GM18498 (cell line): ENCODE results near the gene SPECC1.
"Not testable (repeated sequence)": the region's sequence is repeated elsewhere in the genome, so short reads cannot be mapped to it uniquely, and the experiment has no call there.

ENCODE experiments used
- ATAC-seq: cut with Tn5 transposase; IDR thresholded peaks from one replicate; pipeline ENCODE4 v1.9.1; 2021; ENCODE audit warnings: mild to moderate bottlenecking, moderate library complexity; ENCODE audit not compliant: unreplicated experiment

SPECC1 gene

GRCh38 chr17:20158580-20158979 lies 149.4 kb downstream of the SPECC1 start:
- no peak for ATAC-seq

DNA sequence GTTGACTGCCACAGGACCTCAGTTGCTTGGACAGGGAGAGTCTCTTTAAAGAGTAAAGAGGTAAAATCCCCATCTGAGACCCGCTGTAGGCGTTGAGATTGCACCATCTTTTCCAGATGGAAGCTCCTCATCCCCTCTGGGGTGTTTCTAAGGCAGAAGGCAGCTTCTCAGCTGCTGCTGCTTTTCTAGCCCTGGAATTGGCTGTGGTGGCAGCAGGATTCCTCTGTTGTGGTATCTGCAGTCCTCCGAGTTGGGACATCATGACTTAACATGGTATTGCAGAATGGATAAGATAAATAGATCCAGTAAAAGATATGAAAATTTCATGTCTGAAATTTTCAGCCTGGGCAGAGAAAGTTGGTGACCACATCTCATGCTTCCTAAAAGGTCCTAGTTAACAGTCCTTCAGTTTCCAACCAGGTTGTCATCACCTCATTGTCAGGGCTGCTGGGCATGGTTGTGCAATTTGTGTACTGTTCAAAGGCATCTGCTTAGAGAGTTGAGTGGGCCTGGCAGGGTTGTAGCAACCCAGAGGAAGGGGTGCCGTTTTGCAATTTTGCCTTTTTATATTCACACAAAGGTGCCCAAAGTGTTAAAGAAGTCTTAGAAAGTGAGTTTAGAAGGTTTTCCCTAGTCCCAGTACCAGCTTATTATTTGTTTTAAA lies 150.4 kb downstream of the SPECC1 start:
- no peak for ATAC-seq

DNA sequence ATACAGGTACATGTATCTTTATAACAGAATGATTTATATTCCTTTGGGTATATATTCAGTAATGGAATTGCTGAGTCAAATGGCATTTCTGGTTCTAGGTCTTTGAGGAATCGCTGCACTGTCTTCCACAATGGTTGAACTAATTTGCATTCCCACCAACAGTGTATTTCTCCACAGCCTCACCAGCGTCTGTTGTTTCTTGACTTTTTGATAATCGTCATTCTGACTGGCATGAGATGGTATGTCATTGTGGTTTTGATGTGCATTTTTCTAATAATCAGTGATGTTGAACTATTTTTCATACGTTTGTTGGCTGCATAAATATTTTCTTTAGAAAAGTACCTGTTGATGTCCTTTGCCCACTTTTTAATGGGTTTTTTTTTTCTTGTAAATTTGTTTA lies 156.4 kb downstream of the SPECC1 start:
- not testable (repeated sequence) for ATAC-seq

GRCh38 chr17:20170085-20170484 lies 160.9 kb downstream of the SPECC1 start:
- no peak for ATAC-seq

DNA sequence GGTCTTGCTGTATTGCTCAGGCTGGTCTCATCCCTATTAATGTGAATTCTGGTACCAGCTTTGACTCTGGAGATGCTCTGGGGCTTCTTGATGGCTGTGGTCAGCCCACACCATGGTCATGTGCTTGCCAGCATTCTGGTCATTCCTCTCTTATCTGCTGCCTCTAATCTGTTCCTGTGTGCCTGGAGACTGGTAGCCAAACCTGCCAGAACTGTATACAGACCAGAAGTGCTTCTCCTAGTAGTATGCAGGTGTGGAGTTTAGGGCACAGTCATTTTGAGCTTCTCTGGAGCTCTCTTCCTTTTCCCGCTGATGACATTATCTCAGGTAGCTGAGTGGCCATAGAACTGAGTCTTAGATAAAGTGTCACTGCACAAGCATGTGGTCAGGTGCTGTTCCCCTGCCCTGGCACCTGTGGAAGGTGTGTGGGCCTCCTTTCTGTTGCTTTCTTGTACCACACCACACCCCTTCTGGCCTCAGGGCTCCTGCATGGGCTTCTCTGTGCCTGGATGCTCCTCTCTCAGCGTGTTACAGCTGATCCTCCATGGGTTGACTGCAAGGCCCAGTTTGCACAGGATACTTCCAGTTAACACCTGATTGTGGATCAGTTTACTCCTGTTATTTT lies 162.7 kb downstream of the SPECC1 start:
- no peak for ATAC-seq

- no peak for ATAC-seq
Observed at GRCh38 chr17:20172376-20172775, 163.2 kb downstream of the SPECC1 start.

- no peak for ATAC-seq
Observed at GRCh38 chr17:20173091-20173490, 163.9 kb downstream of the SPECC1 start.

- ATAC-seq = no peak
Observed at GRCh38 chr17:20174588-20175265, 165.6 kb downstream of the SPECC1 start.

- no peak for ATAC-seq
Observed at GRCh38 chr17:20179041-20179440, 169.9 kb downstream of the SPECC1 start.

GRCh38 chr17:20180661-20181060 lies 171.5 kb downstream of the SPECC1 start:
- ATAC-seq = no peak

- ATAC-seq = no peak
Observed at GRCh38 chr17:20184181-20184580, 175.0 kb downstream of the SPECC1 start.

DNA sequence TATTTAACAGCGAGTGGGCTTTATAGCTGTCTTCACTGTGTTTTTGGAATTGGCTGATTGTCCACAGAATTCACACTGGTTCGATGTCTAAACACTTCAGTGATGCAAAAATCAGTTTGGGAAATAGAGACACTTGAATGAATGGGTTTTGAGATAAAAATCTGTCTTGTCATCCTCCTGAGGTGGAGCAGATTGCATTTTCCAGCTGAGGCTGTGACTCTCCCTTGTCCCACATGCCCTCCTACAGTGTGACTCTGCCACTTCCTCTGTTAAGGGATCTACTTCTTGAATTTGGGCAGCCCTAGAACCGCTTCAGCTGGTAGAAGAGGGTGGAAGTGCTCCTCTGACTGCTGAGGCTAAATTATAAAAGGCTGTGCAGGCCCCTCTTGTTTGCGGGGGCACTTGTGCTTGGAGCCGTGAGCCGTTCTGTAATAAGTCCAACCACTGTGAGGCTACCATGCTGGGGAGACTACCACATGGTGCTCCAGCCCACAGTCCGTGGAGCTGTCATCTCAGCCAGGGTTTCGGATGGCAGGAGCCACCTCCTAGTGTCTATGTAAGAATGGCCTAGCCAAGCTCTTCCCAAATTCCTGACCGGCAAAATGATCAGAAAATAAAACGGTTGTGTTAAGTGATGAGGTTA lies 175.9 kb downstream of the SPECC1 start:
- no peak for ATAC-seq

- no peak for ATAC-seq
Observed at GRCh38 chr17:20187049-20187448, 177.9 kb downstream of the SPECC1 start.

DNA sequence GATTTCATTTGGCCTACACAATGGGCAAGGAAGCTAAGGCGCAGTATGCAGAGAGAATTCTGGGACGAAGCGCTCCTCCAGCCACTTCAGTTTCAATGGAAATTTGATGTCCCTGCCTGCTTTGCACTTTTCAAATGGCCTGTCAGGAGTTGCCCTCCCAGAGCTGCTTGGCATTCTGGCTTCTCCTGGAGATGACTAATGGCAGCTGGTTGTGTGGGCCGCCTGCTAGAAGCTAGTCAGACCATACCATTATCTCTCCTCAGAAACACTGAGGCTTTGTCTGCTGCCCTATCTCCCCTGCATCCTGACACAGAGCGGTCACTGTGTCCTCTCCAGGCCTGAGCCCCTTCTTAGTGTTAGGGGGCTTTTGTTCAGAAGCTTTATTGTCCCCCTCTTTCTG lies 180.1 kb downstream of the SPECC1 start:
- ATAC-seq = no peak

- no peak for ATAC-seq
Observed at GRCh38 chr17:20189979-20190378, 180.8 kb downstream of the SPECC1 start.

DNA sequence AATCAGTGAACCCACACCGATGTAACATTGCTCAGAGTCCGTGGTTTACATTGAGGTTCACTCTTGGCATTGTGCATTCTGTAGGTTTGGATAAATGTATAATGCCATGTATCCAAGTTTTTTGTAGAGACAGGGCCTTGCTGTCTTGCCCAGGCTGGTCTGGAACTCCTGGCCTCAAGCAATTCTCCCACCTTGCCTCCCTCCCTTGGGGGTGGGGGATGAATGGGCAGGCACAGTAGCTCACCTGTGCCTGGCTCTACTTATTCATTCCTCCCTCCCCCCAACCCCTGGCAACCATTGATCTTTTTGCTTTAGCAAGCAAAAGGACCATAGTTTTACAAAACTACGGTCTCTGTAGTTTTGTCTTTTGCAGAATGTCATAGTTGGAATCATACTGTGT lies 181.4 kb downstream of the SPECC1 start:
- no peak for ATAC-seq

DNA sequence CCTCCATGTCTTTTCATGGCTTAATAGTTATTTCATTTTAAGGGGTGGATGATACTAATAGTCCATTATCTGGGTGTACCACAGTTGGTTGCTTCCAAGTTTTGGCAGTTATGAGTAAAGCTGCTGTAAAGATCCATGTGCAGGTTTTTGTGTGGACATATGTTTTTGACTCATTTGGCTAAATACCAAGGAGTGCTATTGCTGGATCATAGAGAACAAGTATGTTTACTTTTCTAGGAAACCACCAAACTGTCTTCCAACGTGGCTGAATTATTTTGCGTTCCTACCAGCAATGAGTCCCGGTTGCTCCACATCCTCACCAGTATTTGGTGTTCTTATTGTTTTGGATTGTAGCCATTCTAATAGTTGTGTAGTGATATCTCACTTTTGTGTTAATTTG lies 181.9 kb downstream of the SPECC1 start:
- ATAC-seq = no peak

DNA sequence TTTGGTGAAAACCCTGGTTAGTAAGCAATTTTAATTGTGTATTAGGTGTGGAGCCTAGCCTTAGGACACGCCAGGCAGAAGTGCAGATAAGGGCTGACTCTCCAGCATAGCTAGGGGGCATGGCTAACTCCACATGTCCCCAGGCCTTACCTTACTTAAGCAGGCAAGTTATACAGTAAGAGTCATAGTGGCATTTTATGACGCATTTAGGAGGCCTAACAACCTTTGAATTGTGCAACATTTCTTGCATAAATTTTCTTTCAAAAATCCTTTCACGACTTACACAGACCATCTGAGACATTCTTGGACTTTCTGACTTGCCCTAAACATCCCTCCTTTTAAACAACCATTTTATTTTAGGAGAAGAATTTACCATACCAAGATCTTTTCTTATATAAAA lies 187.1 kb downstream of the SPECC1 start:
- not testable (repeated sequence) for ATAC-seq

DNA sequence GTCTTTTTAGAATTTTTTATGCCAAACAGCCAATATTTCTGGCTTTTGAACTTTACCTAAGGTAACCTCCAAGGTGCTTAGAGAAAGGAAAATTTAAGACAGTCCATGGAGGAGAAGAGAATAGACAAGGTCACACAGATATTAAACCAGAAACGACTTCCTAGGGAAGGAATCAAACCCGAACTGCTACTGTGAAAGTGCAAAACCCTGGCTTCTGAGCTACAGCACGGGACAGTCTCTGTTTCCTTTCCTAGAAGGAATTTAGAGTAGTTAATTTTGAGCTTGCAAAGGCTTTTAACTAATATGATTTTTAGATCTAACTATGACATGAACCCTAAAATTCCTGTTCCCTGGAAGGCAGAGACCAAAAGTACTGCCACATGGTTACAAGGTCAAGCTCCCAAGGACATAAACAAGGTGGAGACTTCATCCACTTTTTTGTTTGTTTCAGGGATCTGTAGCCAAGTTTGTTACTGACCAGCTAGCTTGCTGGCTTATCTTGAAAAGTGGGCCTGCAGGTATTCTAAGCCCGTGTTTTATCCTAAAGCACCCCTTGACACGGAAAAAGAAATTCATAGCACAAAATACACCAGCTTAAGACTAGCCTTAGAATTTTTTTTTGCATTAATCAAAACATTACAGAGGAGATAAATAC lies 188.2 kb downstream of the SPECC1 start:
- ATAC-seq = no peak

DNA sequence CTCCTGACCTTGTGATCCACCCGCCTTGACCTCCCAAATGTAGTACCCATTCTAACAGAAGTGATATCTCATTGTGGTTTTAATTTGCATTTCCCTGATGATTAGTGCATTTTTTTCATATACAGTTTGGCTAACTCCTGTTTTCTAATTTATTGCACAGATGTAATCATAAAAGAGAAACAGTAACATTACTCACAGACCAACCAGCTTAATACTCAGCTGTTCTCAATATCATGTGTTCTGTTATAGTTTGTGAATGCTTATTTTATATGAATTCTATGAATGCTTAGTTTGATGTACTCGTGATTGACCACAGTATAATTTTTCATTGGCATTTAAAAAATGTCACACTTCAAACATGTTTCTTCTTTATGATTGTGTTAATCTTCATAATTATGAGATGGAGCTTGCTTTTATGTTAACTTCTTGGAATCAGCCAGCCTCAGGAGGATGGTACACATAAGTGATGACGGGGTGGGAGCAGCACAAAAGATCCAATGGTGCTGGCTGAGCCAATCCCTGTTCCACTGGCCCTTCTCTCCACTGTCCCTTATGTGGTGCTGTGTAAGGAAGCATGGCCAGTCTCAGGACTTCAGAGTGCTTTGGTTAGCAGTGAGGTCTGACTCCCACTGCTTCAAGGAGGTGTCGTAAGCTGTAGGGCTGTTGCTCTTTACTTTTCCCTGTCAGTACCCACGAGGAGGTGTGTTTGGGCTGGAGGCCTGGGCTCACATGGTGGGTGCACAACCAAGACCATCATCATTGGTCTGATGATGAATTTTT lies 191.0 kb downstream of the SPECC1 start:
- ATAC-seq = no peak
